ENCODE results near the gene FAM120A. TPM values are rescaled to one million over a fixed set of nuclear protein-coding genes. Genes with fewer than 3 reads are reported as not detected.

The FAM120A gene
- total RNA-seq, 1 experiment from 2014 or later: 162 TPM

DNA sequence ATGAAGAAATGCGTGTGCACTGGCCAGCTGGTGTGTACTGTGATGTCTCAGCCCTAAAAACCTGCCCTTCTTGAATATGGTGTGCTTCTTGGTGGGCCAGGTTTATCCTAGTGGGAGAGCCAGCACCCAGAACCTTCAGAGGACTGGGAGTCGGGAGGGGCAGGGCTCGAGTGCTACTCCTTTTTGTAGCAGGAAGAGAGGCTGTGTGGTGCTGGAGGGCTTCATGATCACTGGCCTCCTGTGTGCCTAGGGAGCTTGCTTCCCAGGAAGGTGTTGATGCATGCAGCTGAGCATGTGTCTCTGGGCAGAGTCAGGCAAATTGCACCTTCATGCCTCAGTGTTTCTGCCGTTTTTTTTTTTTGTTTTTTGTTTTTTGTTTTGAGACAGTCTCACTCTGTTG is 144.9 kb downstream of the FAM120A start:
- POLR2A ChIA-PET: interaction anchor here (0.6 kb wide), 1 partner anchor 46 kb away, joined by 3 read pairs; no protein-coding TSS in a partner anchor
- CTCF ChIA-PET: no interaction called here
- no peak overlapping the region for H3K4me3 Mint-ChIP-seq (ENCODE audit: unreplicated experiment)
- TF ChIP-seq, protein P1, sequence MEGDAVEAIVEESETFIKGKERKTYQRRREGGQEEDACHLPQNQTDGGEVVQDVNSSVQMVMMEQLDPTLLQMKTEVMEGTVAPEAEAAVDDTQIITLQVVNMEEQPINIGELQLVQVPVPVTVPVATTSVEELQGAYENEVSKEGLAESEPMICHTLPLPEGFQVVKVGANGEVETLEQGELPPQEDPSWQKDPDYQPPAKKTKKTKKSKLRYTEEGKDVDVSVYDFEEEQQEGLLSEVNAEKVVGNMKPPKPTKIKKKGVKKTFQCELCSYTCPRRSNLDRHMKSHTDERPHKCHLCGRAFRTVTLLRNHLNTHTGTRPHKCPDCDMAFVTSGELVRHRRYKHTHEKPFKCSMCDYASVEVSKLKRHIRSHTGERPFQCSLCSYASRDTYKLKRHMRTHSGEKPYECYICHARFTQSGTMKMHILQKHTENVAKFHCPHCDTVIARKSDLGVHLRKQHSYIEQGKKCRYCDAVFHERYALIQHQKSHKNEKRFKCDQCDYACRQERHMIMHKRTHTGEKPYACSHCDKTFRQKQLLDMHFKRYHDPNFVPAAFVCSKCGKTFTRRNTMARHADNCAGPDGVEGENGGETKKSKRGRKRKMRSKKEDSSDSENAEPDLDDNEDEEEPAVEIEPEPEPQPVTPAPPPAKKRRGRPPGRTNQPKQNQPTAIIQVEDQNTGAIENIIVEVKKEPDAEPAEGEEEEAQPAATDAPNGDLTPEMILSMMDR (IDR thresholded peaks at IDR 0.05; ENCODE audit: unreplicated experiment): no peak
- no TSS peak for BruUV-seq (replicated peaks)
- H3K36me3 Mint-ChIP-seq (ENCODE audit: insufficient read depth, unreplicated experiment): no peaks in the 10 kb centered on the region
- intact Hi-C loops (cut with micrococcal nuclease): no loop called here
- H3K27ac Mint-ChIP-seq (ENCODE audit: low read depth, unreplicated experiment): no peak overlapping the region
- DNase-seq (ENCODE audit: unreplicated experiment): no peak
- H3K4me1 Mint-ChIP-seq (ENCODE audit: insufficient read depth, unreplicated experiment): peaks cover 23% of the 10 kb centered on the region
- H3K27me3 Mint-ChIP-seq (ENCODE audit: insufficient read depth, unreplicated experiment): no peaks in the 10 kb centered on the region
- no peaks in the 10 kb centered on the region for H3K9me3 Mint-ChIP-seq (ENCODE audit: unreplicated experiment)

DNA sequence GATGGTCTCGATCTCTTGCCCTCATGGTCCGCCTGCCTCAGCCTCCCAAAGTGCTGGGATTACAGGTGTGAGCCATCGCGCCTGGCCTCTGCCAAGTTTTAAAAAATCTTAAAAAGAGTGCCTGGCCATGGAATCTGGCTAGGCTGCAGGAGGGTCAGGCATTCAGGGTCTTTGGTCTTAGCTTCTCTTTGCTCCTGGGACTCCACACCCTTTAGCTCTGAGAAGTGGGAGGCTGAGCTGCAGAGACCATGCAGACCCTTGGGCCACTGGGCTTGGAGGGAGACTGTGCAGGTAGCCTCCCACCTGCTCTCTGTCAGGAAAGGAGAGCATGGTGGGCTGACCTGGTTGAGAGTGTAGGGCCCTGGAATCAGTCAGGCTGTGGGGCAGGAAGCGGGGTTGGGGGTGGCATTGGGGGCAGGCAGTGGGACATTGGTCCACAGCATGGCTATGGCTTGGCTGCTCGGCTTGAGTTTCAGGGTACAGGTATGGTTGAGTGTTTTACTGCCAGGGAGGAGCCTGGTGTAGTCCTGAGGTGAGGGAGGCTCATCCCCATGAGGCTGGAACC is 145.7 kb downstream of the FAM120A start:
- Mint-ChIP-seq H3K9me3 (ENCODE audit: unreplicated experiment) (no peaks in the 10 kb centered on the region), H3K27me3 (ENCODE audit: insufficient read depth, unreplicated experiment) (no peaks in the 10 kb centered on the region), H3K4me1 (ENCODE audit: insufficient read depth, unreplicated experiment) (peaks cover 23% of the 10 kb centered on the region), H3K27ac (ENCODE audit: low read depth, unreplicated experiment) (no peak overlapping the region), H3K36me3 (ENCODE audit: insufficient read depth, unreplicated experiment) (no peaks in the 10 kb centered on the region), H3K4me3 (ENCODE audit: unreplicated experiment) (no peak overlapping the region)
- ChIA-PET CTCF (no interaction called here), POLR2A (no interaction called here)
- no peak for DNase-seq (ENCODE audit: unreplicated experiment)
- TF ChIP-seq, protein P1 (IDR thresholded peaks at IDR 0.05; ENCODE audit: unreplicated experiment): no peak
- no TSS peak for BruUV-seq (replicated peaks)
- intact Hi-C loops (cut with micrococcal nuclease): no loop called here

DNA sequence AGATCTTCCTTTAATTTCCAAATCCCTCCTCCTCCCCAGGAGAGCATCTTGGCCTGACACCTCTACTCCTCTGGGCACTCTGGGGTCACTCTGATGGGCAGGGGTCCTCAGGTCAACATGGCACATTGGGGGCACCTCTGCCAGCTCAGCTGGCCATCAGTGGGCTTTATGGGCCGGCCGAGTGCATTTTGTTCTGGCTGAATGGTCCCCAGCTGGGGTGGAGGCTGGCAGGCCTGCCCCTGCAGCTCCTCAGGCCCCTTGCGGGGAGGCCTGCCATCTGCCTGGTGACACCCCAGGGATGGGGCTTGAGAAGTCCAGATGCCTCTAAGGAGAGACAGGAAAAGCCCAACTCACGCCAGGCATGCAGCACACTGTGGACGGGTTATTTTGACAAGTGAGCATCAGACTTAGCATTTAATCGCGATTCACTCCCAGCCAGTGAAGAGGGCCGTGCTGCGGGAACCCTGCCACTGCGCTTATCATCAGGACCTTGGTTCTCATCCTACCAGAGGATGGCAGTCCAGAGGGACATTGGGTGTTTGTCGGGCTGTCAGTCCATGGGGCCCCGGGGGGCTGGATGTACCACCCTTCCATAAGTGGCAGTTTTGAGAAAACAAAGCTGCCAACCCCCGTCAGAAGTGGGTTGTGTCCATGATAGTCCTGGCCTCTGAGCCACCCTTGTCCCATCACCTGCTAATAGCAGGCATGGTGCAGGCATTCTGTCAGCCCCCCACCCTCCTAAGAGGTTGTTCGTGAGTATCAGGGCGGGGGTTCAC is 146.6 kb downstream of the FAM120A start:
- CTCF ChIA-PET: interaction anchor here (0.5 kb wide), 1 partner anchor 9 kb away, joined by 3 read pairs; no protein-coding TSS in a partner anchor
- no peak overlapping the region for H3K4me3 Mint-ChIP-seq (ENCODE audit: unreplicated experiment)
- H3K36me3 Mint-ChIP-seq (ENCODE audit: insufficient read depth, unreplicated experiment): no peaks in the 10 kb centered on the region
- intact Hi-C loops (cut with micrococcal nuclease): no loop called here
- no peaks in the 10 kb centered on the region for H3K9me3 Mint-ChIP-seq (ENCODE audit: unreplicated experiment)
- H3K4me1 Mint-ChIP-seq (ENCODE audit: insufficient read depth, unreplicated experiment): peaks cover 23% of the 10 kb centered on the region
- TF ChIP-seq, protein P1 (IDR thresholded peaks at IDR 0.05; ENCODE audit: unreplicated experiment): no peak
- no peak overlapping the region for H3K27ac Mint-ChIP-seq (ENCODE audit: low read depth, unreplicated experiment)
- DNase-seq (ENCODE audit: unreplicated experiment): no peak
- H3K27me3 Mint-ChIP-seq (ENCODE audit: insufficient read depth, unreplicated experiment): no peaks in the 10 kb centered on the region
- POLR2A ChIA-PET: no interaction called here
- BruUV-seq (replicated peaks): no TSS peak

DNA sequence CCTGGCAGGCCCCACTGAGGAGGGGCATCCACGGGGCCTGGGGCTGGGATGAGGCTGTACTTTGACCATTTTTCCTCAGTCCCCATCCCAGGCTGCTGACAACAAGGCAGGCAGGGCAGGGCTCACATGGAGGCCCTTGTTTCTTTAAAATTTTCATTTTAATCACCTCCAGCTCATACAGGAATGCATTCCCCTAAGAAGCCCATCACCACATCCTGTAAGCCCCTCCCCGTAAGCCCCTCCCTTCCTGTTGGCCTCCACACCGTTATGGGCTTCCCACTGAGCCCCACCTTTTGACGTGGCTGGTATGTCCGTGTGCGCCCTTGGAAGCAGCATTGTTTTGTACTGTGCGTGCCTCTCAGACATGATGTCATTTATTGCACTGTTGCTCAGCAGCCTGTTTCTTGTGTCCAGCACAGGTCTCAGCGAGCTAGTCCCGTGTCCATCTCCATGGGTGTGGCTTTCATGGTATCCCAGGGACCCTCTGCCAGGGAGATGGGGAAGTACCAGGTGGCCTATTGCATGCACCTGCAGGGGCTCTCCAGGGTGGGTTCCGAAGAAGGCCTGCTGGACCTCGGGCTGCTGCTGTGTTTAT is 147.3 kb downstream of the FAM120A start:
- no TSS peak for BruUV-seq (replicated peaks)
- Mint-ChIP-seq H3K9me3 (ENCODE audit: unreplicated experiment) (no peaks in the 10 kb centered on the region), H3K27ac (ENCODE audit: low read depth, unreplicated experiment) (no peak overlapping the region), H3K4me3 (ENCODE audit: unreplicated experiment) (no peak overlapping the region), H3K4me1 (ENCODE audit: insufficient read depth, unreplicated experiment) (peaks cover 16% of the 10 kb centered on the region), H3K36me3 (ENCODE audit: insufficient read depth, unreplicated experiment) (no peaks in the 10 kb centered on the region), H3K27me3 (ENCODE audit: insufficient read depth, unreplicated experiment) (no peaks in the 10 kb centered on the region)
- CTCF ChIA-PET: interaction anchor here (0.5 to 1.0 kb wide), 2 partner anchors 193 to 361 kb away, joined by 3 read pairs; no protein-coding TSS in a partner anchor
- no peak for DNase-seq (ENCODE audit: unreplicated experiment)
- TF ChIP-seq, protein P1 (IDR thresholded peaks at IDR 0.05; ENCODE audit: unreplicated experiment): no peak
- POLR2A ChIA-PET: no interaction called here
- intact Hi-C loops (cut with micrococcal nuclease): no loop called here
